Uterus (tissue), 4 donors: Measurements from ENCODE around the gene AXDND1. TPM values are rescaled to one million over a fixed set of nuclear protein-coding genes. Genes with fewer than 3 reads are reported as not detected.

Source experiments
- DNase-seq, 2 donors: peaks; one replicate each; pipeline ENCODE4 v3.0.0-alpha.2; 2019 to 2020
- H3K27ac ChIP-seq, 2 donors: fragments of 200-600 bp; sonication (generic); 1 replicate in 1 of 2; 2 replicates in 1 of 2; pipeline ENCODE4 v1.5.1; 2016 to 2018
- H3K27me3 ChIP-seq, 2 donors: fragments of 200-600 bp; sonication (generic); one replicate each; pipeline ENCODE4 v1.5.1; 2018 to 2019; ENCODE audit warnings: control low read depth in 1 of 2
- H3K36me3 ChIP-seq, 2 donors: fragments of 200-600 bp; sonication (generic); one replicate each; pipeline ENCODE4 v1.5.1; 2019; ENCODE audit warnings: control low read depth in 1 of 2
- H3K4me1 ChIP-seq, 2 donors: fragments of 200-600 bp; sonication (generic); one replicate each; pipeline ENCODE4 v1.5.1; 2018 to 2019; ENCODE audit warnings: control low read depth in 1 of 2
- H3K4me3 ChIP-seq, 2 donors: fragments of 200-600 bp; sonication (generic); 1 replicate in 1 of 2; 2 replicates in 1 of 2; pipeline ENCODE4 v1.5.1; 2018 to 2019; ENCODE audit warnings: mild to moderate bottlenecking in 1 of 2
- H3K9me3 ChIP-seq, 2 donors: fragments of 200-600 bp; sonication (generic); one replicate each; pipeline ENCODE4 v1.5.1; 2019; ENCODE audit warnings: control low read depth in 1 of 2
- CTCF ChIP-seq, 4 experiments: fragments of 200-600 bp in 2 of 4; fragments of 450-650 bp in 2 of 4; sonication (generic) in 2 of 4; IDR thresholded peaks; one replicate each; pipeline ENCODE4 v1.5.1; 2016 to 2019; ENCODE audit warnings: antibody characterized with exemption in 4 of 4, mild to moderate bottlenecking in 2 of 4, moderate library complexity in 1 of 4
- POLR2A ChIP-seq, 2 donors: fragments of 450-650 bp; IDR thresholded peaks; one replicate each; pipeline ENCODE4 v1.6.1; 2016; ENCODE audit warnings: antibody characterized with exemption in 2 of 2, mild to moderate bottlenecking in 1 of 2, moderate library complexity in 1 of 2
- intact Hi-C: fragments of 100-400 bp; cut with DNase I; formaldehyde crosslinking; loops from one replicate; pipeline ENCODE4 v1.15.1; 2023; ENCODE audit warnings: low total_unique reads
- total RNA-seq, 4 donors: library from RNA; depleted of rRNA in 3 of 4; stranded (reverse); fragments of >200 nt in 3 of 4; gene quantifications; one replicate each; pipeline versions ENCODE4 v1.1.0 to v1.2.4, GENCODE V29; 2014 to 2023
- donor health status: DM: yes; HTN: yes; CAD: no.

AXDND1 gene
- total RNA-seq, 4 donors from 2014 or later: 0.34 to 1.8 (median 0.55) TPM; not detected in 1

DNA sequence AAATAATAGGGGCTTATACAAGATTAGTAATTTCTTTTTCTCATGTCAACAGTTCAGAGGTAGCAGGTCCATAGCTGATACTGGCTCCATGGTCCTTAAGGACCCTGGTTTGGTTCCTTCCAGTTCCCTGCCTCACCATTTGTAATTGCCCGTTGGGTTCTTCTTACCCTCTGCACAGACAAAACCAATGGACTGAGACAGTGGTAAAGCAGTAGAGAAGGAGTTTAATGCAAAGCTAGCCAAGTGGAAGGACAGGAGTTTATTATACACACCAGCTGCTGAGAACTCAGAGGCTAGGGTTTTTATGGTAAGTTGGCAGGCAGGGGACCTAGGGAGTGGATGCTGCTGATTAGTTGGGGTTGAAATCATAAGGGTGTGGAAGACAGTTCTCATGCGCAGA lies 35.9 kb upstream of the AXDND1 start:
- Histone ChIP-seq H3K27ac (no peak overlapping the region), H3K9me3 (no peaks in the 10 kb centered on the region), H3K36me3 (no peaks in the 10 kb centered on the region), H3K4me3 (no peak overlapping the region), H3K4me1 (no peaks in the 10 kb centered on the region), H3K27me3 (no peaks in the 10 kb centered on the region)
- no peak for DNase-seq
- TF ChIP-seq POLR2A (IDR thresholded peaks at IDR 0.05) (no peak), CTCF (IDR thresholded peaks at IDR 0.05) (no peak)
- intact Hi-C loops: no loop called here

DNA sequence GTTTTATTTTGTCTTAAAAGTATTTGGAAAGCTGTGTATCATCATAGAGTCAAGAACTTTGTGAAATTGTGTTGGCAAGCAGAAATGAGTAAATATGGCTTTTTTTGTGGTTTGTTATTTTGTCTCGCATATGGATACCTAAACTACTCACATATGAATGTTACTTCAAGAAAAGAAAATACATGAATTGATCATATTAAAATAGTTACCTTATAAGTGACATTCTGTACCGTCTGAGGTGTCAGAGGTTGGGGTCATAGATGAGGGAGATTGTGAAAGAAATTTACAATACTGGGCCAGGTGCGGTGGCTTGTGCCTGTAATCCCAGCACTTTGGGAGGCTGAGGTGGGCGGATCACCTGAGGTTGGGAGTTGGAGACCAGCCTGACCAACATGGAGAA lies 31.3 kb upstream of the AXDND1 start:
- H3K4me1 ChIP-seq: no peaks in the 10 kb centered on the region
- intact Hi-C loops: no loop called here
- no peak overlapping the region for H3K27ac ChIP-seq
- no peak for DNase-seq
- no peaks in the 10 kb centered on the region for H3K36me3 ChIP-seq
- H3K4me3 ChIP-seq: no peak overlapping the region
- no peaks in the 10 kb centered on the region for H3K9me3 ChIP-seq
- no peak for TF ChIP-seq POLR2A (IDR thresholded peaks at IDR 0.05)
- TF ChIP-seq CTCF (IDR thresholded peaks at IDR 0.05): no peak
- no peaks in the 10 kb centered on the region for H3K27me3 ChIP-seq

GRCh38 chr1:179337288-179337687 lies 28.5 kb upstream of the AXDND1 start:
- Histone ChIP-seq H3K9me3 (no peaks in the 10 kb centered on the region), H3K4me1 (no peaks in the 10 kb centered on the region), H3K27ac (no peak overlapping the region), H3K27me3 (no peaks in the 10 kb centered on the region), H3K4me3 (no peak overlapping the region), H3K36me3 (no peaks in the 10 kb centered on the region)
- DNase-seq: no peak
- TF ChIP-seq CTCF (IDR thresholded peaks at IDR 0.05) (no peak), POLR2A (IDR thresholded peaks at IDR 0.05) (no peak)
- intact Hi-C loops: no loop called here

DNA sequence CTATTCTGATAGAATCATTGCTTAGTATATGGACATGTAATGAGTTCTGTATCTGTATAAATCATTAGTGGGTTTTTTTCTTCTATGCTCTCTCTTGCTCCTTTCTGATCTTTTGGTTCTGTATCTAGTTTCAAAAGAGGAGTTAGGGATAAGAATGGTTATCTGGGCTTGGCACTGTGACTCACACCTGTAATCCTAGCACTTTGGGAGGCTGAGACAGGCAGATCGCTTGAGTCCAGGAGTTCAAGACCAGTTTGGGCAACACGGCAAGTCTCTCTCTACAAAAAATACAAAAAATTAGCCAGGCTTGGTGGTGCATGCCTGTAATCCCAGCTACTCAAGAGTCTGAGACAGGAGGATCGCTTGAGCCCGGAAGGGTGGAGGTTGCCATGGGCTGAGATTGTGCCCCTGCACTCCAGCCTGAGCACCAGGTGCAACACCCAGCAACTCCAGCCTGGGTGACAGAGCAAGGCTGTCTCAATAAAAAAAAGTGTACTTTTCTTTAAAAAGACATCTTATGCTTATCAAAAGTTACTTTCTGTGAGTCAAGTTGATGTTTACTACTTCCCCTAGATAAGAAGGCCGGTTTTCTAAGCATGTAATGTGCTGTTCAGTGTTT lies 27.7 kb upstream of the AXDND1 start:
- no peaks in the 10 kb centered on the region for H3K36me3 ChIP-seq
- DNase-seq: no peak
- no peak overlapping the region for H3K27ac ChIP-seq
- intact Hi-C loops: no loop called here
- no peak overlapping the region for H3K4me3 ChIP-seq
- no peaks in the 10 kb centered on the region for H3K4me1 ChIP-seq
- no peaks in the 10 kb centered on the region for H3K9me3 ChIP-seq
- no peak for TF ChIP-seq CTCF (IDR thresholded peaks at IDR 0.05)
- no peaks in the 10 kb centered on the region for H3K27me3 ChIP-seq

DNA sequence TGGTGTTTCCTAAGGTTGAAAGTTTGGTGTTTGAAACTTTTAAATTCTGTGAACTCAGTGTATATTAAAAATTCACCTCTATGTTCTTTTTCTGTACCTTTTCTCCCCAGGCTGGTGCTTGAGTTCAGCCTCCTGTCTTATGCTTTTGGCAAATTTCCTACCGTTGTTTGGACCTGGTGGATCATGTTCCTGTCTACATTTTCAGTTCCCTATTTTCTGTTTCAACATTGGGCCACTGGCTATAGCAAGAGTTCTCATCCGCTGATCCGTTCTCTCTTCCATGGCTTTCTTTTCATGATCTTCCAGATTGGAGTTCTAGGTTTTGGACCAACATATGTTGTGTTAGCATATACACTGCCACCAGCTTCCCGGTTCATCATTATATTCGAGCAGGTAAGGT lies 24.9 kb upstream of the AXDND1 start:
- Histone ChIP-seq H3K4me1 (no peaks in the 10 kb centered on the region), H3K9me3 (no peaks in the 10 kb centered on the region), H3K4me3 (no peak overlapping the region), H3K36me3 (no peaks in the 10 kb centered on the region), H3K27me3 (no peaks in the 10 kb centered on the region), H3K27ac (no peak overlapping the region)
- DNase-seq: no peak
- intact Hi-C loops: no loop called here
- TF ChIP-seq CTCF (IDR thresholded peaks at IDR 0.05): no peak
- TF ChIP-seq POLR2A (IDR thresholded peaks at IDR 0.05): no peak
